Calu3 (cell line): ENCODE results near the gene MAP2K6. TPM values are rescaled to one million over a fixed set of nuclear protein-coding genes. Genes with fewer than 3 reads are reported as not detected.

ENCODE experiments used
- BruUV-seq: library from RNA; stranded (reverse); fragments of 400-500 nt; replicated peaks from 2 replicates; lab custom pipeline; 2021; lab: Mats Ljungman, UMichigan
- CTCF ChIA-PET: fragments of 300-600 bp; sonication (Branson Sonifier 250); formaldehyde crosslinking; loops from one replicate; lab custom pipeline; 2022; ENCODE audit warnings: antibody characterized with exemption; lab: Charles Lee
- DNase-seq: peaks from one replicate; pipeline ENCODE4 v3.0.0; 2022
- H3K27ac Mint-ChIP-seq: one replicate; pipeline ENCODE4 v1.8.0; 2022; ENCODE audit warnings: mixed read lengths; ENCODE audit not compliant: unreplicated experiment
- H3K27me3 Mint-ChIP-seq: one replicate; pipeline ENCODE4 v1.8.0; 2022; ENCODE audit warnings: mixed read lengths; ENCODE audit not compliant: unreplicated experiment
- H3K36me3 Mint-ChIP-seq: one replicate; pipeline ENCODE4 v1.8.0; 2022; ENCODE audit warnings: mild to moderate bottlenecking, moderate library complexity, mixed read lengths; ENCODE audit not compliant: insufficient read depth, unreplicated experiment
- H3K4me1 Mint-ChIP-seq: one replicate; pipeline ENCODE4 v1.8.0; 2022; ENCODE audit warnings: mild to moderate bottlenecking, low read depth, mixed read lengths; ENCODE audit not compliant: unreplicated experiment
- H3K4me3 Mint-ChIP-seq: one replicate; pipeline ENCODE4 v1.8.0; 2022; ENCODE audit warnings: mild to moderate bottlenecking, low read depth, moderate library complexity, mixed read lengths; ENCODE audit not compliant: unreplicated experiment
- H3K9me3 Mint-ChIP-seq: one replicate; pipeline ENCODE4 v1.8.0; 2022; ENCODE audit warnings: low read depth, mixed read lengths; ENCODE audit not compliant: unreplicated experiment
- intact Hi-C: fragments of 100-400 bp; cut with micrococcal nuclease; formaldehyde crosslinking; loops from one replicate; pipeline ENCODE4 v1.10.0; 2022; ENCODE audit not compliant: unreplicated experiment
- total RNA-seq: library from RNA; stranded (reverse); gene quantifications from 2 replicates; pipeline ENCODE4 v1.2.3, GENCODE V29; 2022
- TF ChIP-seq, protein P1 (sequence below): fragments of 200-600 bp; IDR thresholded peaks from one replicate; pipeline ENCODE4 v1.8.0; 2022; ENCODE audit warnings: antibody characterized with exemption; ENCODE audit not compliant: unreplicated experiment

The MAP2K6 gene
- total RNA-seq, 1 experiment from 2014 or later = 13.0 TPM

DNA sequence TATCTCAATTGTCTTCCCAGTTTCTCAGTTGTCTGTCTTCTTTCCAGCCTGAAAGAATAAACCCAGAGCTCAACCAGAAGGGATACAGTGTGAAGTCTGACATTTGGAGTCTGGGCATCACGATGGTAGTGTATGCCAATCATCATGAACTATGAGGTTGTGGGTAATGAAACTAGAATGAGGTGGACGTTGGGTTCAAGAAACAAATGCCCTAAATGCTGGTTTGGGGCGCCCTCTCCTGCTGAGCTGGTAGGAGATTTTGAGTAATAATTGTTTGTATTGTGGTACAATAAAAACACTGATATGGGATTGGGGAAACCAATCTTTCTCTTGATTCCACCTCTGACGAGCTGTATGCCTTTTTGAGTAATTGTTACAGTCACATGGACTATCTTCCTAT, 110.4 kb downstream of the MAP2K6 start:
- intact Hi-C loops = loop anchor here (1.0 to 10.0 kb wide), 6 partner anchors 113 to 1097 kb away; partner anchors contain the start of gene MAP2K6
- H3K36me3 Mint-ChIP-seq = peaks cover 4% of the 10 kb centered on the region
- no peaks in the 10 kb centered on the region for H3K4me1 Mint-ChIP-seq
- TF ChIP-seq, protein P1, sequence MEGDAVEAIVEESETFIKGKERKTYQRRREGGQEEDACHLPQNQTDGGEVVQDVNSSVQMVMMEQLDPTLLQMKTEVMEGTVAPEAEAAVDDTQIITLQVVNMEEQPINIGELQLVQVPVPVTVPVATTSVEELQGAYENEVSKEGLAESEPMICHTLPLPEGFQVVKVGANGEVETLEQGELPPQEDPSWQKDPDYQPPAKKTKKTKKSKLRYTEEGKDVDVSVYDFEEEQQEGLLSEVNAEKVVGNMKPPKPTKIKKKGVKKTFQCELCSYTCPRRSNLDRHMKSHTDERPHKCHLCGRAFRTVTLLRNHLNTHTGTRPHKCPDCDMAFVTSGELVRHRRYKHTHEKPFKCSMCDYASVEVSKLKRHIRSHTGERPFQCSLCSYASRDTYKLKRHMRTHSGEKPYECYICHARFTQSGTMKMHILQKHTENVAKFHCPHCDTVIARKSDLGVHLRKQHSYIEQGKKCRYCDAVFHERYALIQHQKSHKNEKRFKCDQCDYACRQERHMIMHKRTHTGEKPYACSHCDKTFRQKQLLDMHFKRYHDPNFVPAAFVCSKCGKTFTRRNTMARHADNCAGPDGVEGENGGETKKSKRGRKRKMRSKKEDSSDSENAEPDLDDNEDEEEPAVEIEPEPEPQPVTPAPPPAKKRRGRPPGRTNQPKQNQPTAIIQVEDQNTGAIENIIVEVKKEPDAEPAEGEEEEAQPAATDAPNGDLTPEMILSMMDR = no peak
- H3K9me3 Mint-ChIP-seq = no peaks in the 10 kb centered on the region
- CTCF ChIA-PET = interaction anchor here (1.3 kb wide), 1 partner anchor 130 kb away, joined by 3 read pairs; no protein-coding TSS in a partner anchor
- H3K27ac Mint-ChIP-seq = no peak overlapping the region
- BruUV-seq = no TSS peak
- DNase-seq = peak; percentile 7
- H3K4me3 Mint-ChIP-seq = no peak overlapping the region
- H3K27me3 Mint-ChIP-seq = no peaks in the 10 kb centered on the region

DNA sequence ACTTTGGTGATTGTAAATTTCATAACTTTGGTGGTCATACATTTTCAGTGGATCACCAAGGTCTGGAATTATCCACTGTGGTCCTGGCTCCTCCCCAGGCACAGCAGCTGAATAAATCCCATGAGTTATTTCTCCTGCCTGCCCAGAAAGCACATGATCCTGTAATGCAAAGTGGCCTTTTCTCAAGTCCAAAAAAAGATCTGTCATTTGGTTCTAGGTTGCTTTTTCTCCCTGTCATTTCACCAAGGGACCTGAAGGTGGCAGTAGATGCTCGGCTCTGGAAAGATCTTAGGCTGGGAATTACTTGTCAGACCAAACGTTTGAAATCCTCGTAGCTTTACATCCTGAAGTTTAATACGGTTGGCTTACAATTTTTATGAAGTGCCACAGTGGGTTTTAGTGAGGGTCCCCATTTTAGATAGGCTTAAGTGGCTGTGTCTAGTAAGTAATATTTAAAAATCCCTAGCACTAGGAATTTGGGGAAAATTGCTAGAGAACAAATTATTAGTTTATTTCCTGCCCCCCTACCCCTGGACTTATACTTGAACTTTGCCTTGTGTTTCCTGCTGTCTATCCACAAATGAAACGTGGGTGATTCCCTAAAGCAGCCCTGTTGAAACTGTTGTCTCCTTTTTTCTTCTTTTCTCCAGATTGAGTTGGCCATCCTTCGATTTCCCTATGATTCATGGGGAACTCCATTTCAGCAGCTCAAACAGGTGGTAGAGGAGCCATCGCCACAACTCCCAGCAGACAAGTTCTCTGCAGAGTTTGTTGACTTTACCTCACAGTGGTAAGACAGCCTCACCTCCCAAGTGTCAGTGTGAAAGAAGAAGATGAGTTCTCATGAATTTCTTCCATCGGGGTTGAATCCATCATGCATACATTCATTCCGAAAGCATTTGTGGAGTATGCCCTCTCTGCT, 111.7 kb downstream of the MAP2K6 start:
- intact Hi-C loops = loop anchor here (1.0 to 10.0 kb wide), 5 partner anchors 191 to 1096 kb away; no protein-coding TSS in a partner anchor
- peak; percentile 28 for DNase-seq
- CTCF ChIA-PET = interaction anchor here (0.7 to 1.5 kb wide), 3 partner anchors 101 to 1103 kb away, joined by 3 to 6 read pairs (median 3); partner anchors contain the start of gene MAP2K6
- Mint-ChIP-seq H3K4me1 (no peaks in the 10 kb centered on the region), H3K36me3 (peaks cover 4% of the 10 kb centered on the region), H3K4me3 (no peak overlapping the region), H3K27ac (no peak overlapping the region), H3K27me3 (no peaks in the 10 kb centered on the region), H3K9me3 (no peaks in the 10 kb centered on the region)
- TF ChIP-seq, protein P1 = peak; percentile 56
- BruUV-seq = no TSS peak

DNA sequence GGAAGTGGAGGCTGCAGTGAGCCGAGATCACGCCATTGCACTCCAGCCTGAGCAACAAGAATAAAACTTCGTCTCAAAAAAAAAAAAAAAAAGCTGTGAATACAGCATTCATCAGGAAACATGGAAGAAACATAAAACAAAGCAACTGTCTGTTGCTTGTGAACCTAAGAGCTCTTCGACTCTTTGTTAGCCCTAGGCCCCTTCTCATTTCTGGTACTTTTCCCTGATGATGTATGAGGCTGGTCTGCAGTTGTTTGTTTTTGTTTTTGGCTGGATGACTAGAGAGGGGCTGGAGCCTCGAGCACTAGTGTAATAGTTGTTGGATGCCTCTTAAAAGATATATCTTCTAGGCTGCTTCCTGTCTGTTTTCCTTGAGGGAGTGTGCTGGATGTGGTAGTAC, 113.5 kb downstream of the MAP2K6 start:
- TF ChIP-seq, protein P1 = no peak
- CTCF ChIA-PET = no interaction called here
- Mint-ChIP-seq H3K27ac (no peak overlapping the region), H3K27me3 (no peaks in the 10 kb centered on the region), H3K9me3 (no peaks in the 10 kb centered on the region), H3K4me3 (no peak overlapping the region), H3K36me3 (peaks cover 4% of the 10 kb centered on the region), H3K4me1 (no peaks in the 10 kb centered on the region)
- DNase-seq = no peak
- intact Hi-C loops = loop anchor here (5.0 to 10.0 kb wide), 3 partner anchors 283 to 1094 kb away; no protein-coding TSS in a partner anchor
- no TSS peak for BruUV-seq

DNA sequence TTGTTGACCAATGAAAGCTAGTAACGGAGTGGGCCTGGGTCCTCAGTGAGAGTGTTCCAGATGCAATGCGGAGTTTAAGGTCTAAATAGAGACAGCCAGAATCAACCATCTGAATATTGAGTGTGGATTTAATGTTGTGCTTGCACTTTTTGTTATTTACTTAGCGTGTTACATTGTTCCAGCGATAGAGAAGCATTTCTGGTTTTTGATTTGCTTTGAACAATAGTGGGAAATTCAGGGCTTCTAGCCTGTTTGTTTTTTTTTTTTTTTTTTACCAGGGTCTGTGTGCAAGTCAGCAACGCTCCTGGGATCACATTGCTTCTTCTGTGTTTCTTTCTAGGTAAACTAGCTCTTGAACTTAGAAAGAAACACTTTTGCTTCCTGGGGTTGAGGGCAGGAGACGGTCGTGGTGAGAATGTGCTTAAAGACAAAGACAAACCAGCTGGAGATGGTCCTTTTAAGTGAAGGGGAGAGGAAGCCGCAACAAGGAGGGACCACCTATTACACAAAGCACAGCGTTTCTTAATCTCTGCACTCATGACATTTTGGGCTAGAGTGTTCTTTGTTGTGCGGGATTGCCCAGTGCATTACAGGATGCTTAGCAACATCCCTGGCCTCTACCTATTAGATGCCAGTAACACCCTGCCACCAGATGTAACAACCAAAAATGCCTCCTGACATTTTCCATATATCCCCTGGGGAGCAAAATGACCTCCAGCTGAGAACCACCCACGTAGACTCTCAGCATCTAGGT, 119.2 kb downstream of the MAP2K6 start:
- CTCF ChIA-PET = interaction anchor here (0.5 to 0.7 kb wide), 2 partner anchors 11 to 1351 kb away, joined by 3 read pairs; no protein-coding TSS in a partner anchor
- Mint-ChIP-seq H3K36me3 (no peaks in the 10 kb centered on the region), H3K9me3 (no peaks in the 10 kb centered on the region), H3K27ac (no peak overlapping the region), H3K27me3 (no peaks in the 10 kb centered on the region), H3K4me1 (no peaks in the 10 kb centered on the region), H3K4me3 (no peak overlapping the region)
- intact Hi-C loops = no loop called here
- TF ChIP-seq, protein P1 = no peak
- DNase-seq = no peak
- no TSS peak for BruUV-seq
